ENCODE measurements around the gene SOX5.
"Not testable (repeated sequence)": the region's sequence is repeated elsewhere in the genome, so short reads cannot be mapped to it uniquely, and the experiment has no call there.

Gene SOX5

GRCh38 chr12:23899434-23899833, 50.0 kb downstream of the SOX5 start:
- FAIRE-seq: no peak

GRCh38 chr12:23898121-23898520, 51.3 kb downstream of the SOX5 start:
- no peak for FAIRE-seq

- no peak for FAIRE-seq
Measured at GRCh38 chr12:23895792-23896218, 53.7 kb downstream of the SOX5 start.

- FAIRE-seq: no peak
Measured at GRCh38 chr12:23893611-23894010, 55.9 kb downstream of the SOX5 start.

GRCh38 chr12:23891115-23891514, 58.4 kb downstream of the SOX5 start:
- no peak for FAIRE-seq

- no peak for FAIRE-seq
Measured at GRCh38 chr12:23889069-23889440, 60.4 kb downstream of the SOX5 start.

- FAIRE-seq: no peak
Measured at GRCh38 chr12:23888396-23889068, 60.9 kb downstream of the SOX5 start.

GRCh38 chr12:23887055-23887835, 62.2 kb downstream of the SOX5 start:
- no peak for FAIRE-seq

GRCh38 chr12:23885394-23885793, 64.1 kb downstream of the SOX5 start:
- no peak for FAIRE-seq

- FAIRE-seq: no peak
Measured at GRCh38 chr12:23884909-23885308, 64.6 kb downstream of the SOX5 start.

GRCh38 chr12:23880988-23881387, 68.5 kb downstream of the SOX5 start:
- FAIRE-seq: no peak

GRCh38 chr12:23876618-23877017, 72.9 kb downstream of the SOX5 start:
- FAIRE-seq: not testable (repeated sequence)

- FAIRE-seq: no peak
Measured at GRCh38 chr12:23867794-23868193, 81.7 kb downstream of the SOX5 start.

GRCh38 chr12:23862701-23863100, 86.8 kb downstream of the SOX5 start:
- no peak for FAIRE-seq

- no peak for FAIRE-seq
Measured at GRCh38 chr12:23860019-23860418, 89.5 kb downstream of the SOX5 start.

- no peak for FAIRE-seq
Measured at GRCh38 chr12:23857178-23857577, 92.3 kb downstream of the SOX5 start.

- FAIRE-seq: no peak
Measured at GRCh38 chr12:23855813-23856212, 93.7 kb downstream of the SOX5 start.

- no peak for FAIRE-seq
Measured at GRCh38 chr12:23854598-23854997, 94.9 kb downstream of the SOX5 start.

GRCh38 chr12:23853640-23854039, 95.8 kb downstream of the SOX5 start:
- FAIRE-seq: no peak

- no peak for FAIRE-seq
Measured at GRCh38 chr12:23851602-23852001, 97.9 kb downstream of the SOX5 start.

GRCh38 chr12:23847857-23848256, 101.6 kb downstream of the SOX5 start:
- FAIRE-seq: no peak

- FAIRE-seq: no peak
Measured at GRCh38 chr12:23843958-23844357, 105.5 kb downstream of the SOX5 start.

- no peak for FAIRE-seq
Measured at GRCh38 chr12:23834076-23834475, 115.4 kb downstream of the SOX5 start.

- no peak for FAIRE-seq
Measured at GRCh38 chr12:23831739-23832138, 117.7 kb downstream of the SOX5 start.

- no peak for FAIRE-seq
Measured at GRCh38 chr12:23830210-23830609, 119.3 kb downstream of the SOX5 start.
